ENCODE measurements around the gene BRD9. TPM values are rescaled to one million over a fixed set of nuclear protein-coding genes. Genes with fewer than 3 reads are reported as not detected.

The BRD9 gene
- total and polyA plus RNA-seq, 2 of the 4 experiments (the other 2 are of a cell fraction): 22.0 to 43.4 TPM

GRCh38 chr5:882253-883183, 10.1 kb downstream of the BRD9 start:
- Histone ChIP-seq H2BK120ac (ENCODE audit: low read depth, low read length) (no peak overlapping the region), H3K14ac (replicated peaks; ENCODE audit: low read depth, low read length) (no peak overlapping the region), H3K23ac (ENCODE audit: low read depth, low read length) (no peak overlapping the region), H3K9me1 (ENCODE audit: insufficient read depth, low read length) (peaks cover 11% of the 10 kb centered on the region), H4K20me1 (ENCODE audit: insufficient read depth, low read length) (peaks cover 29% of the 10 kb centered on the region), H3K79me1 (ENCODE audit: low read depth in 1 of 2, low read length in 2 of 2) (peaks cover 30 to 36% of the 10 kb centered on the region in 2 experiments), H3K4ac (ENCODE audit: low read depth, low read length) (no peak overlapping the region), H3K4me2 (ENCODE audit: low read depth, low read length) (no peak overlapping the region), H2AK9ac (replicated peaks; ENCODE audit: low read depth, low read length, poor library complexity) (no peak overlapping the region), H3K27me3 (ENCODE audit: control insufficient read depth, insufficient read depth, low read length) (no peaks in the 10 kb centered on the region), H4K8ac (ENCODE audit: low read depth in 2 of 2, low read length in 2 of 2) (no peak overlapping the region), H4K5ac (ENCODE audit: low read depth, low read length) (no peak overlapping the region), H2AFZ (replicated peaks; ENCODE audit: low read length, poor library complexity) (no peak overlapping the region), H3K56ac (ENCODE audit: extremely low read depth, insufficient read depth, low read length) (no peak overlapping the region), H2AK5ac (ENCODE audit: low read depth, low read length) (no peak overlapping the region), H3K9ac (ENCODE audit: low read depth, low read length) (no peak overlapping the region), H2BK20ac (ENCODE audit: low read depth, low read length) (no peak overlapping the region), H2BK5ac (ENCODE audit: low read depth, low read length, poor library complexity, severe bottlenecking) (no peak overlapping the region), H2BK15ac (ENCODE audit: low read depth, low read length) (no peak overlapping the region), H3K4me1 (ENCODE audit: control insufficient read depth, insufficient read depth, low read length) (no peaks in the 10 kb centered on the region), H4K91ac (ENCODE audit: insufficient read depth, low read depth, low read length) (no peak overlapping the region), H3K36me3 (ENCODE audit: control insufficient read depth, insufficient read depth, low read length) (peaks cover 75% of the 10 kb centered on the region), H3K27ac (ENCODE audit: insufficient read depth, low read length) (no peak overlapping the region), H3K9me3 (ENCODE audit: control insufficient read depth, insufficient read depth, low read length) (no peaks in the 10 kb centered on the region), H3K18ac (ENCODE audit: low read depth, low read length) (no peak overlapping the region), H3K4me3 (ENCODE audit: insufficient read depth, low read depth, low read length) (no peak overlapping the region)
- 97% methylated on average over 14 of the region's 33 CpGs; no CpG with 5 or more reads in 1 of the 2 experiments for WGBS, 2 experiments (ENCODE audit: extremely low coverage in 2 of 2, insufficient read length in 1 of 2)
- ChIA-PET POLR2A (ENCODE audit: unreplicated experiment) (no interaction called here), CTCF (no interaction called here)
- intact Hi-C loops (cut with micrococcal nuclease) (no loop called here), dilution Hi-C loops (cut with HindIII; ENCODE audit: low sequenced_read_pairs, unreplicated experiment) (no loop called here), in situ Hi-C loops (cut with MboI; ENCODE audit: low sequenced_read_pairs) (no loop called here)
- DNase-seq: no peak
- BruUV-seq (replicated peaks): no TSS peak
- ATAC-seq (ENCODE audit: low read depth): no peak
- TF ChIP-seq SMC3 (IDR thresholded peaks at IDR 0.05; ENCODE audit: low read depth, low read length): no peak
- no peak for TF ChIP-seq FOS (IDR thresholded peaks at IDR 0.05; ENCODE audit: low read depth, low read length)
- TF ChIP-seq POLR2A (IDR thresholded peaks at IDR 0.05; ENCODE audit: low read depth, low read length): no peak
- TF ChIP-seq CTCF (conservative IDR thresholded peaks at IDR 0.05; ENCODE audit: low read depth, low read length): no peak
- TF ChIP-seq ELK1 (IDR thresholded peaks at IDR 0.05; ENCODE audit: borderline replicate concordance, low read depth, low read length): no peak
- TF ChIP-seq RCOR1 (IDR thresholded peaks at IDR 0.05; ENCODE audit: insufficient replicate concordance, low read length): no peak
- TF ChIP-seq RAD21 (IDR thresholded peaks at IDR 0.05; ENCODE audit: low read length): no peak
- TF ChIP-seq CHD1 (IDR thresholded peaks at IDR 0.05; ENCODE audit: low read depth, low read length): no peak
- no peak for TF ChIP-seq MAFK (IDR thresholded peaks at IDR 0.05; ENCODE audit: low read depth, low read length)
- no peak for TF ChIP-seq CEBPB (IDR thresholded peaks at IDR 0.05; ENCODE audit: low read depth, low read length)
- TF ChIP-seq BHLHE40 (IDR thresholded peaks at IDR 0.05; ENCODE audit: low read depth, low read length): no peak
- TF ChIP-seq USF2 (IDR thresholded peaks at IDR 0.05; ENCODE audit: low read depth, low read length): no peak
- TF ChIP-seq MAZ (IDR thresholded peaks at IDR 0.05; ENCODE audit: borderline replicate concordance, low read depth, low read length): no peak
- TF ChIP-seq NFE2L2 (IDR thresholded peaks at IDR 0.05; ENCODE audit: low read depth, low read length): no peak
- no peak for TF ChIP-seq RFX5 (IDR thresholded peaks at IDR 0.05; ENCODE audit: low read depth, low read length)

All from IMR-90 (cell line).